ENCODE measurements around the gene RNASE9.
"Not testable (repeated sequence)": the region's sequence is repeated elsewhere in the genome, so short reads cannot be mapped to it uniquely, and the experiment has no call there.

The RNASE9 gene

DNA sequence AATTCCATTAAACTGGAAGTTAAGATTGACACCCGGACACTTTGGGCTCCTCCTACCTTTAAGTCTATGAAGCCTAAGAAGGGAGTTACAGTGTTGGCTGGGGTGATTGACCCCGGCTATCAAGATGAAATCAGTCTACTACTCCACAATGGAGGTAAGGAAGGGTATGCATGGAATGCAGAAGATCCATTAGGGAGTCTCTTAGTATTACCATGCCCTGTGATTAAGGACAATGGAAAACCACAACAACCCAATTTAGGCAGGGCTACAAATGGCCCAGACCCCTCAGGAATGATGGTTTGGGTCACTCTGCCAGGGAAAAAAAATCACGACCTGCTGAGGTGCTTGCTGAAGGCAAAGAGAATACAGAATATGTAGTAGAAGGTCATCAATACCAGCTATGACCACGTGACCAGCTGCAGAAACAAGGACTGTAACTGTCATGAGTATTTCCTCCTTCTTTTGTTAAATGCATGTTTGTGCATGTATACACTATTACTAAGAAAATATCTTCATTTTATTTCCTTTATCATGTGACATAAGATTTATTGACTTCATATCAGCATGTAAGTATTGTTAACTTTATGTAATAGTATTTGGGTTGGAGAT, 11.6 kb upstream of the RNASE9 start:
- H3K36me3 ChIP-seq (ENCODE audit: control insufficient read depth, insufficient read depth, low read length); H3K27me3 ChIP-seq (ENCODE audit: control insufficient read depth, insufficient read depth, low read length); H3K27ac ChIP-seq (ENCODE audit: low read depth, low read length); H3K9ac ChIP-seq (ENCODE audit: low read length); H3K4me3 ChIP-seq (ENCODE audit: low read depth, low read length): not testable (repeated sequence)
- H3K4me1 ChIP-seq (ENCODE audit: control insufficient read depth, insufficient read depth, low read length): peaks cover 11% of the 10 kb centered on the region
- H3K9me3 ChIP-seq (ENCODE audit: control insufficient read depth, insufficient read depth, low read depth, low read length): peaks cover 39% of the 10 kb centered on the region

DNA sequence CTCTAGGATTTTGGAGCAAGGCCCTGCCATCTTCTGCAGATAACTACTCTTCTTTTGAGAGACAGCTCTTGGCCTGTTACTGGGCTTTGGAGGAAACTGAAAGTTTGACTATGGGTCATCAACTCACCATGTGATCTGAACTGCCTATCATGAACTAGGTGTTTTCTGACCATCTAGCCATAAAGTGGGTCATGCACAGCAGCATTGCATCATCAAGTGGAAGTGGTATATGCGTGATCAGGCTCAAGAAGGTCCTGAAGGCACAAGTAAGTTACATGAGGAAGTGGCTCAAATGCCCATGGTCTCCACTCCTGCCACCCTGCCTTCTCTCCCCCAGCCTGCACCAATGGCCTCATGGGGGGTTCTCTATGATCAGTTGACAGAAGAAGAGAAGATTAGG, 9.9 kb upstream of the RNASE9 start:
- H3K9me3 ChIP-seq (ENCODE audit: control insufficient read depth, insufficient read depth, low read depth, low read length): peaks cover 42% of the 10 kb centered on the region
- H3K9ac ChIP-seq (ENCODE audit: low read length); H3K27ac ChIP-seq (ENCODE audit: low read depth, low read length); H3K27me3 ChIP-seq (ENCODE audit: control insufficient read depth, insufficient read depth, low read length); H3K4me3 ChIP-seq (ENCODE audit: low read depth, low read length); H3K36me3 ChIP-seq (ENCODE audit: control insufficient read depth, insufficient read depth, low read length); H3K4me1 ChIP-seq (ENCODE audit: control insufficient read depth, insufficient read depth, low read length): not testable (repeated sequence)

DNA sequence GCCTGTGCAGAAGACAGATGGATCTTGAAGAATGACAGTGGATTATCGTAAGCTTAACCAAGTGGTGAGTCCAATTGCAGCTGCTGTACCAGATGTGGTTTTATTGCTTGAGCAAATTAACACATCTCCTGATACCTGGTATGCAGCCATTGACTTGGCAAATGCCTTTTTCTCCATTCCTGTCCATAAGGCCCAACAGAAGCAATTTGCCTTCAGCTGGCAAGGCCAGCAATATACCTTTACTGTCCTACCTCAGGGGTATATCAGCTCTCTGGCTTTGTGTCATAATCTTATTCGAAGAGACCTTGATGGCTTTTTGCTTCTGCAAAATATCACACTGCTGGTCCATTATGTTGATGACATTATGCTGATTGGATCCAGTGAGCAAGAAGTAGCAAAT, 9.0 kb upstream of the RNASE9 start:
- H3K27me3 ChIP-seq (ENCODE audit: control insufficient read depth, insufficient read depth, low read length); H3K4me1 ChIP-seq (ENCODE audit: control insufficient read depth, insufficient read depth, low read length); H3K27ac ChIP-seq (ENCODE audit: low read depth, low read length); H3K4me3 ChIP-seq (ENCODE audit: low read depth, low read length); H3K9ac ChIP-seq (ENCODE audit: low read length); H3K36me3 ChIP-seq (ENCODE audit: control insufficient read depth, insufficient read depth, low read length): not testable (repeated sequence)
- H3K9me3 ChIP-seq (ENCODE audit: control insufficient read depth, insufficient read depth, low read depth, low read length): peaks cover 42% of the 10 kb centered on the region

DNA sequence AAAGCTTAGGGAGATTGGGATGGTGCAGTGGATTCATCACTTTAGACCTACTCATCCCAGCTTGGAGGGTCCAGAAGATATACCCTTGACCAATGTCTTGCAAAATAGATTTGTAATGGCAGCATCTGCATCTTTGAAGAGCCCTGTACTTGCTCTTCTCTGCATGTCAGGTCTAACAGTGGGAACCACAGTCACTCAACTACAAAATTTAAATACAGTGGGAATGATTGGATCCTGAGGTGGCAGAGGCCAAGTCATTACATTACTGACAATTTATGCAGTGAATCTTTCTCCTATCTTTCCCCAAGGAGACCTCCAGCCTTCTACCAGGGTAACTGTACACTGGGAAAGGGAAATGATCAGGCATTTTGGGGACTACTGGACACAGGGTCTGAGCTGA, 8.2 kb upstream of the RNASE9 start:
- Histone ChIP-seq H3K9me3 (ENCODE audit: control insufficient read depth, insufficient read depth, low read depth, low read length) (peaks cover 42% of the 10 kb centered on the region), H3K36me3 (ENCODE audit: control insufficient read depth, insufficient read depth, low read length) (no peaks in the 10 kb centered on the region), H3K27me3 (ENCODE audit: control insufficient read depth, insufficient read depth, low read length) (no peaks in the 10 kb centered on the region), H3K27ac (ENCODE audit: low read depth, low read length) (no peak overlapping the region), H3K9ac (ENCODE audit: low read length) (no peak overlapping the region), H3K4me3 (ENCODE audit: low read depth, low read length) (no peak overlapping the region), H3K4me1 (ENCODE audit: control insufficient read depth, insufficient read depth, low read length) (peaks cover 13% of the 10 kb centered on the region; the same call in 1 of the 2 replicates)

DNA sequence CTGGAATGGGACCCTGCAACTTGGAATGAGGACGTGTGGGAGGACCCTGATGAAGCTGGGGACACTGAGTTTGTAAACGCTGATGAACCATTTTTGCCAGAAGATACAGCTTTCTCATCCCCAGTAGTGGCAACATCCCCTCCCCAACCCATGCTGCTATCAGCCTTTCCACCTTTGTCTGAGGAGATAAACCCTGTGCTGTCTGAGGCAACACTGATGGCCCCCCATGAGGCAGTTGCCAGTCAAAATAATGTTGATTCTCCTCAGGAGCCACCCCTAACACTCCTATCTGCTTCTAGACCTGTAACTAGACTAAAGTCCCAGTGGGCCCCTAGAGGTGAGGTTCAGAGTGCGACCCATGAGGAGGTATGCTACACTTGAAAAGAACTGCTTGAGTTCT, 7.5 kb upstream of the RNASE9 start:
- H3K9ac ChIP-seq (ENCODE audit: low read length): no peak overlapping the region
- no peaks in the 10 kb centered on the region for H3K27me3 ChIP-seq (ENCODE audit: control insufficient read depth, insufficient read depth, low read length)
- H3K9me3 ChIP-seq (ENCODE audit: control insufficient read depth, insufficient read depth, low read depth, low read length): peaks cover 42% of the 10 kb centered on the region
- no peaks in the 10 kb centered on the region for H3K36me3 ChIP-seq (ENCODE audit: control insufficient read depth, insufficient read depth, low read length)
- H3K4me3 ChIP-seq (ENCODE audit: low read depth, low read length): no peak overlapping the region
- no peak overlapping the region for H3K27ac ChIP-seq (ENCODE audit: low read depth, low read length)
- peaks cover 13% of the 10 kb centered on the region; the same call in 1 of the 2 replicates for H3K4me1 ChIP-seq (ENCODE audit: control insufficient read depth, insufficient read depth, low read length)

DNA sequence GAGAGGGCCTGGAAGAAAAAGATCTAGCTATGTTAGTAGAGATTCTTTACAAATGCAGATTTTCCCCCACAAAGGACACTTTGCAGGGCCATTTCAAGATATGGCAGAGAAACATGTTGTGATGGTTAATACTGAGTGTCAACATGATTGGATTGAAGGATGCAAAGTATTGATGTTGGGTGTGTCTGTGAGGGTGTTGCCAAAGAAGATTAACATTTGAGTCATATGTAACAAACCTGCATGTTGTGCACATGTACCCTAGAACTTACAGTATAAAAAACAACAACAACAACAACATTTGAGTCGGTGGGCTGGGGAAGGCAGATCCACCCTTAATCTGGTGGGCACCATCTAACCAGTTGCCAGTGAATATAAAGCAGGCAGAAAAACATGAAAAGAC, 6.4 kb upstream of the RNASE9 start:
- H3K9me3 ChIP-seq (ENCODE audit: control insufficient read depth, insufficient read depth, low read depth, low read length): peaks cover 42% of the 10 kb centered on the region
- H3K4me3 ChIP-seq (ENCODE audit: low read depth, low read length); H3K36me3 ChIP-seq (ENCODE audit: control insufficient read depth, insufficient read depth, low read length); H3K27me3 ChIP-seq (ENCODE audit: control insufficient read depth, insufficient read depth, low read length); H3K9ac ChIP-seq (ENCODE audit: low read length); H3K4me1 ChIP-seq (ENCODE audit: control insufficient read depth, insufficient read depth, low read length); H3K27ac ChIP-seq (ENCODE audit: low read depth, low read length): not testable (repeated sequence)

DNA sequence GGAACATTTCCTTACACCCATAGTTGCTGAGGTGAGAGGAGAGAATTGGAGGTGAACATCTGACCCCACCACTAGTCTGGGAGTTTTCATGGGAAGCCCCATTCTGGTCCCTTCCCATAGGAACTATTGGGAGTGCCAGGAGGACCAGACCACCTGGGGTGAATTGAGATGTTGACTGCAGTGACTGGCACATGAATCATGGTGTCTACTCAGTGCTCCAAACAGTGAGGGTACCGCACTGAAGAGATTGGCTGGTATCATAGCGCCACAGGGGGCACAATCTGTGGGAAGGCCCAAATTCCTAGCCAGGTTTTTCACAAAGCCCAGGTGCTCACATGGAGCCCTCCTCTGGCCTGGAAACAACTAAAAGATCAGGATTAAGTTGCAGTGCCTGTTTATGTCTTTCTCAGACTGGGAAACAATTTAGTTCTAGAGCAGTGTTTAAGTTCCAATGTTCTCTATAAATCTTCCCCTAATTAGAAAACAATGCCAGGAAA, 3.7 kb upstream of the RNASE9 start:
- no peak overlapping the region for H3K9ac ChIP-seq (ENCODE audit: low read length)
- H3K9me3 ChIP-seq (ENCODE audit: control insufficient read depth, insufficient read depth, low read depth, low read length): peaks cover 22% of the 10 kb centered on the region
- H3K27ac ChIP-seq (ENCODE audit: low read depth, low read length): no peak overlapping the region
- H3K4me1 ChIP-seq (ENCODE audit: control insufficient read depth, insufficient read depth, low read length): peaks cover 13% of the 10 kb centered on the region
- H3K36me3 ChIP-seq (ENCODE audit: control insufficient read depth, insufficient read depth, low read length): no peaks in the 10 kb centered on the region
- no peaks in the 10 kb centered on the region for H3K27me3 ChIP-seq (ENCODE audit: control insufficient read depth, insufficient read depth, low read length)
- no peak overlapping the region for H3K4me3 ChIP-seq (ENCODE audit: low read depth, low read length)

DNA sequence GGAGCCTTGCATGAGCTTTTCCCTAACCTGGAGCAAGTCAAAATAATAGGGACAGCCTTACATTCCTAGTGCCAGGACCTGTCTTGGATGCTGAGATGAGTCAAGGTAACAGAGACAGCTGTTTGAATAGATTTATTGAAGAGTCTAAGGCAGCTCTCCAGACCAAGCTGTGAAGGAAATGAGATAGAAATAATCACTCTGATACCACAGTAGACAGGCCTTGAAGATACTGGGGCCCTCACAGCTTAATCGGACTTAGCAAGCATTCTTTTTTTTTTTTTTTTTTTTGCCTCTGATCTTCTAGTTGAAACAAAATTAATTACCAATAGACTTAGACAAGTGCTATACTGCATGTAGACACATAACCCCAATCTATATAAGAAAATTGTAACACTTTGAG, 3.1 kb upstream of the RNASE9 start:
- Histone ChIP-seq H3K27me3 (ENCODE audit: control insufficient read depth, insufficient read depth, low read length) (no peaks in the 10 kb centered on the region), H3K36me3 (ENCODE audit: control insufficient read depth, insufficient read depth, low read length) (no peaks in the 10 kb centered on the region)

DNA sequence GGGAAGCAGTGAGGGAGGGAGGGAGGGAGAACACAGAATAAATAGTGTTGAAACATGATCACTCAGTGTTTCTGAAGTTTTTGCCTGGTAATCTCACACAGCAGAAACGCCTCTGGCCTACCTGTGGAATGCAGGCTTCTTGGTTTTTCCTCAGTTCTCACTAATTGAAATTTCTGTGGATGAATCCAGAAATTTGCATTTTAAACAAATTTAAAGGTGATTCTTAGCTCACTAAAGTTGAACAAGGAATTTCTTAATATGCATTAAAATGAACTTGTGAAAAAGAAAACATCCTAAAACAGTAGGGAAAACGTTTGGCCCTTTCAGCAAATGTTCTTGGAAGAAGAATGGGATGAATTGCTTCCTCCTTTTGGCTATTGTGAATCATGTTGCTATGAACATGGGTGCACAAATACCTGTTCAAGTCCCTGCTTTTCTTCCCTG, 1.4 kb downstream of the RNASE9 start:
- Histone ChIP-seq H3K36me3 (ENCODE audit: control insufficient read depth, insufficient read depth, low read length) (no peaks in the 10 kb centered on the region), H3K27me3 (ENCODE audit: control insufficient read depth, insufficient read depth, low read length) (no peaks in the 10 kb centered on the region), H3K4me1 (ENCODE audit: control insufficient read depth, insufficient read depth, low read length) (peaks cover 34% of the 10 kb centered on the region), H3K4me3 (ENCODE audit: low read depth, low read length) (no peak overlapping the region), H3K9ac (ENCODE audit: low read length) (no peak overlapping the region), H3K27ac (ENCODE audit: low read depth, low read length) (peak overlapping the region; percentile 60; the same call in 1 of the 2 replicates), H3K9me3 (ENCODE audit: control insufficient read depth, insufficient read depth, low read depth, low read length) (no peaks in the 10 kb centered on the region)

More for the DNA sequence above, 3.1 kb upstream of the RNASE9 start:
- Histone ChIP-seq H3K4me1 (ENCODE audit: control insufficient read depth, insufficient read depth, low read length) (peaks cover 18% of the 10 kb centered on the region), H3K9me3 (ENCODE audit: control insufficient read depth, insufficient read depth, low read depth, low read length) (peaks cover 16% of the 10 kb centered on the region), H3K9ac (ENCODE audit: low read length) (no peak overlapping the region), H3K4me3 (ENCODE audit: low read depth, low read length) (no peak overlapping the region), H3K27ac (ENCODE audit: low read depth, low read length) (no peak overlapping the region)

DNA sequence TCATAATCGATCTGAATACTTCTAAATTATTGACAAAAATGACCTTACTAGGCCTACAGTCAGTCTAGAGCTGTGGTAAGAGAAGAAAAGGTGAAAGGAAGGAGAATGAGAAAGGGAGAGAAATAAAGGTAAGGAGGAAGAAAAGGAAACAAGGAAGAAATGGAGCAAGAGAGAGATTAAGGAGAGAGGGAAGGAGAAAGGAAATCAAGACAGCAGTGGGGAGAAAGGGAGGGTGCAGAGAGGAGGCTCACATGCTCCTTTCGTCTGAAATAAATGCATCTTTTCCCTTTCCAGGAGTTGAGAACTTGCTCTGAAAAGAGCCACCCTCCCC, 3.7 kb downstream of the RNASE9 start:
- Histone ChIP-seq H3K27ac (ENCODE audit: low read depth, low read length) (no peak overlapping the region), H3K4me1 (ENCODE audit: control insufficient read depth, insufficient read depth, low read length) (peaks cover 34% of the 10 kb centered on the region), H3K4me3 (ENCODE audit: low read depth, low read length) (no peak overlapping the region), H3K9ac (ENCODE audit: low read length) (no peak overlapping the region), H3K36me3 (ENCODE audit: control insufficient read depth, insufficient read depth, low read length) (no peaks in the 10 kb centered on the region), H3K9me3 (ENCODE audit: control insufficient read depth, insufficient read depth, low read depth, low read length) (no peaks in the 10 kb centered on the region), H3K27me3 (ENCODE audit: control insufficient read depth, insufficient read depth, low read length) (no peaks in the 10 kb centered on the region)

DNA sequence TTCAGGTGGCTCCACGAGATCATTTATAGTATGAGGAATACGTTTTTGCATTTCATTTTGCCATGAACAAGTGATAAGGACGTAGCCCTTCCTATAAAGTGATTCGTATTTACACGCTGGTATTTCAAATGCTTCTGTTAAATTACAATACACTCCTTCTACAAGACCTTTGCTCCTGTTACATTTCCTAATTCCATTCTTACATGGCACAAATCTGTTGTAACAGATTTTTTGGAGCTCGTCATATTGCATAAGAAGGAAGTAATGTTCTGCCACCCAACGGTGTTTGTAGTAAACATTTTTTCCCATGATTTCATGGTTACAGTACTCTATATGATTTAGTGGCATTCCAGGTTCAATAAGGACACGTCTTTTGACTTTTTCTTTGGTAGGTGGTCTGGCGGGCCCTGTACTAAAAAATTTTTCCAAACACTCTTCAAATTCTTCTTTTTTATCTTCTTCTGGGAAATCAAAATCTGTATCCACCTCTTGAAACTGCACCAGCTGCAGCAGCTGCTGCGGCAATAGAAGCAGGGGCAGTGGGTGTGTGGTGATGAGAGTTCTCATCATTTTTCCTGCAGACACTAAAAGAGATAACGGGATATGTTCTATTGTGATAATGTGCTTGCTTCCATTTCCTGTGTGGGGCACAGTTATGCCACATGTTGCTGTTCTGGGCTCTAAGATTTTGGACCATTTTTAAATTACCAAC, 4.2 kb downstream of the RNASE9 start:
- Histone ChIP-seq H3K4me1 (ENCODE audit: control insufficient read depth, insufficient read depth, low read length) (peaks cover 34% of the 10 kb centered on the region), H3K27me3 (ENCODE audit: control insufficient read depth, insufficient read depth, low read length) (no peaks in the 10 kb centered on the region), H3K9me3 (ENCODE audit: control insufficient read depth, insufficient read depth, low read depth, low read length) (no peaks in the 10 kb centered on the region), H3K9ac (ENCODE audit: low read length) (no peak overlapping the region), H3K27ac (ENCODE audit: low read depth, low read length) (no peak overlapping the region), H3K36me3 (ENCODE audit: control insufficient read depth, insufficient read depth, low read length) (no peaks in the 10 kb centered on the region), H3K4me3 (ENCODE audit: low read depth, low read length) (no peak overlapping the region)

Measured in HUES6 (cell line).